ENCODE measurements around the gene MED9.

MED9 gene

DNA sequence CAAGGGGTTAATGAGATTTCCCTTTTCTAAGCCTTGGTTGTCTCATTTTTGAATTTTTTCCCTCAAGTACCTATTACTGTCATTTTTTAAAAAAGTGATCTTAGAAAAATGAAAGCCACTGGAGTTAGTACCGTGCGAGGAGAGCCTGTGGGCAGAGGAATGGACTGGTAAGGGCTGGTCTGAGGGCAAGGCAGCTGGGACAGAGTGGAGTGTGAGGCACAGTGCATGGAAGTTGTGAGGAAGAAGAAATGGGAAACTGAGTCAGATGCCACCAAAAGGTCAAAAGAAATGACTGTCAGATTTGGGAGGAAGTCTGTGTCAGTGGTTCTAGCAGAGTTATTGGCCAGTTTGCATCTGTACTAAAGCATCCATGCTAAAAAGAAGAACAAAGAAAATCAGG, 11.2 kb downstream of the MED9 start:
- DNase-seq (ENCODE audit: low read depth, low spot score) = no peak

DNA sequence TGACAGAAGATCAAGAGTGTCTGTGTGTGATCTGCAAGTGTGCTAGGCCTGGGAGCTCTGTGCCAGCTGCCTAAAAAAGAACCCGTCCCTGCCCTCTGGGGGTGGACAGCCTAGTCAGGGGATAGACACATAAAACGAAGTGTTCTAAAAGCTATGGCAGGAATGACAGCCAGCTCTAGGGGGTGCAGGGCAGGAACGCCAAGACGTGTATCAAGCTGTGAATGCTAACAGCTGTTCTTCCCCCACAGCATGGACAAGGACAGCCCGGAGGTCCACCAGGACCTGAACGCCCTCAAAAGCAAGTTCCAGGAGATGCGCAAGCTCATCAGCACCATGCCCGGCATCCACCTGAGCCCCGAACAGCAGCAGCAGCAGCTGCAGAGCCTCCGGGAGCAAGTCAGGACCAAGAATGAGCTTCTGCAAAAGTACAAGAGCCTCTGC, 14.3 kb downstream of the MED9 start:
- DNase-seq (ENCODE audit: low read depth, low spot score) = no peak

GRCh38 chr17:17491546-17491988, 14.8 kb downstream of the MED9 start:
- no peak for DNase-seq (ENCODE audit: low read depth, low spot score)

DNA sequence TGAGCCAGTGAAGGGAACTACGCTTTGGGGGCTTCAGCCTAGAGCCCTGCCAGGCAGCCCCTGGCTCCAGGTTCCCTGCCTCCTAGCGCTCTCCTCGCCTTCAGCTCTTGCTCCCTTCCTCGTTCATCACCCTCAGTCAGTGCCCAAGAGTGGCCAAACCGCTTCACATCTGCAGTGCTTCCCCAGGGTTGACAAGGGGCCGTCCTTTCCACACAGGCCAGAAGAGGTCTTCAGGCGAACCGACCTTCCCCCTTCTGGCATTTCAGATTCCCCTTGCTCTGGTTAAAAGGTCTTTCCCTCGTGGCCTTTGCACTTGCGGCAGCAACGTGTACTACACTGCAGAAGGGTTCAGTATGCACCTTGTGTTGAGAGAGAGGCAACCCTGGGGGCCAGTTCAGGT, 15.3 kb downstream of the MED9 start:
- DNase-seq (ENCODE audit: low read depth, low spot score) = no peak

DNA sequence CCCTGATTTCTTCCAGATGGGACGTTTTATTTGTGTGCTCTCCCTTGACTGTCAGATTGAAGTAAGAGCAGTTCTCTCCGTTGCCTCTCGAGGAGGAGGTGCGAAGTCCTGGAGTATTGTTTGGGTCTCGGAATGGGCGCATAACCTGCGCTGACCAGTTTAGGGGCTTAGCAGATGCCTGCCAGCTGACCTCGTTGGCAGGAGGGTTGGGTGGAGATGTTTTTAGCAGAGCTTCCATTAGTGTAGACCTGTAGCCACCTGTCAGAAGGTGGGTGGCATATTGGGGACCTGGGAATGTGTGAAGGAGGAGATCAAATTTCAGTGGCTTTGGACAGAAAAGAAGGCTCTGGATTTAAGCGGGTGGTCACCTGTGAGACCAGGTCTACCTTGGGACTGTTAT, 15.8 kb downstream of the MED9 start:
- no peak for DNase-seq (ENCODE audit: low read depth, low spot score)

- no peak for DNase-seq (ENCODE audit: low read depth, low spot score)
These were observed 16.6 kb downstream of the MED9 start for GRCh38 chr17:17493249-17493985.

GRCh38 chr17:17493986-17494466, 17.2 kb downstream of the MED9 start:
- no peak for DNase-seq (ENCODE audit: low read depth, low spot score)

DNA sequence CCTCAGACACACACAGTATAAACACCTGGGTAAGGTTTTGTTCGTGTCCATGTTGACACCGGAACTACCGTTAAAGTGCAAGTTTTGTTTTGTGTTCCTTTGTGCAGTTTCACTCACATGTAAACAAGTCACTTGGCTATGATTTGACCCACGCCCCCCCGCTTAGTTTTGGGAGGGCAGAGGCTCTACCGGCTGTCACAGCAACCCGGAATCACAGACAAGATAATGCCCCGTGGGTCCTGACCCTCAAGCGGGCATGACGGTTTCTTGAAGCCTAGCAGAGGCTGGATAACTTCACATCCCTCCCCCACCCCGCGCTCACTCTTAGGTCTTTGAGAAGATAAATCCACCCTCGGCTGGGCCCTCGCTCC, 17.7 kb downstream of the MED9 start:
- DNase-seq (ENCODE audit: low read depth, low spot score) = no peak

- no peak for DNase-seq (ENCODE audit: low read depth, low spot score)
These were observed 18.2 kb downstream of the MED9 start for GRCh38 chr17:17494870-17495535.

GRCh38 chr17:17495536-17496188, 18.9 kb downstream of the MED9 start:
- DNase-seq (ENCODE audit: low read depth, low spot score) = no peak

GRCh38 chr17:17496189-17497064, 19.6 kb downstream of the MED9 start, which contains the start of gene RASD1:
TSS of gene RASD1 (minus strand) at chr17:17496395. CDS start at chr17:17496181, 214 bp downstream.
- peak; percentile 56 for DNase-seq (ENCODE audit: low read depth, low spot score)

DNA sequence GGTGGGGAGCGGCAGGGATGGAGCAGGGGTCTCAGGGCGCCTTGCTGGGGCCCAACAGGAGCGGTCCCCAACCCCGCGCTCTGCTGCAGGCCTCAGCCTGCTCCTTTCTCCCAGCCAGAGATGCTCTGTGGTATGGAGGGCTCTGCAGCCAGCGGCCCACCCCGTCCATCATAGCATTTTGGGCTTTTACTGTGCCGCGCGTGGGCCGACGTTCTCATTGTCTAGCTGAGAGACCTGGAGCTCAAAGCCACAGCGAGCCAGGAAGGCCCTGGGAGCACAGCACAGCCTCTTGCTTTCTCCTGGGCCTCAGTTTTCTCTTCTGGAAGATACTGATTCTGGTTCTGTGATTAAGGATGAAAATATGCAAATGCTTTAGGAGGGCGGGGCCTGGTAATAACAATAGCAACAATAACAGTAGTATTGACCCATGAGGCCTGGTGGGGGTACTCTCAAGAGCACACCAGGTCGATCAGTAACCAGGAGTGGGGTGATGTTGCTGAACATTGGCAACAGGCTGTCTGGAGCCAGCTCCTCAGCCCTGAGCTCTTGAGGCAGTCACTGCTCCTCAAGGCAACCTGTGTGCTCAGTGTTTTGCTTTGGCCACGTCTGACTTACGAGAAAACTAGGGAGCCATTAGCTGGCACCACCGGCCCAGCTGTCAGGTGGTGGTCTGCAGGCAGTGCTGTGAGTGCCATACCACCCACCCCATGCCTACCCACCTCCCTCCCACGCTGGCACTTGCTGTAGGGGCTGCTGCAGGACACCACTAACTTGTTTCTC, 20.5 kb downstream of the MED9 start:
- no peak for DNase-seq (ENCODE audit: low read depth, low spot score)

- DNase-seq (ENCODE audit: low read depth, low spot score) = no peak
These were observed 21.2 kb downstream of the MED9 start for GRCh38 chr17:17497845-17498520.

GRCh38 chr17:17498606-17499301, 22.0 kb downstream of the MED9 start:
- no peak for DNase-seq (ENCODE audit: low read depth, low spot score)

DNA sequence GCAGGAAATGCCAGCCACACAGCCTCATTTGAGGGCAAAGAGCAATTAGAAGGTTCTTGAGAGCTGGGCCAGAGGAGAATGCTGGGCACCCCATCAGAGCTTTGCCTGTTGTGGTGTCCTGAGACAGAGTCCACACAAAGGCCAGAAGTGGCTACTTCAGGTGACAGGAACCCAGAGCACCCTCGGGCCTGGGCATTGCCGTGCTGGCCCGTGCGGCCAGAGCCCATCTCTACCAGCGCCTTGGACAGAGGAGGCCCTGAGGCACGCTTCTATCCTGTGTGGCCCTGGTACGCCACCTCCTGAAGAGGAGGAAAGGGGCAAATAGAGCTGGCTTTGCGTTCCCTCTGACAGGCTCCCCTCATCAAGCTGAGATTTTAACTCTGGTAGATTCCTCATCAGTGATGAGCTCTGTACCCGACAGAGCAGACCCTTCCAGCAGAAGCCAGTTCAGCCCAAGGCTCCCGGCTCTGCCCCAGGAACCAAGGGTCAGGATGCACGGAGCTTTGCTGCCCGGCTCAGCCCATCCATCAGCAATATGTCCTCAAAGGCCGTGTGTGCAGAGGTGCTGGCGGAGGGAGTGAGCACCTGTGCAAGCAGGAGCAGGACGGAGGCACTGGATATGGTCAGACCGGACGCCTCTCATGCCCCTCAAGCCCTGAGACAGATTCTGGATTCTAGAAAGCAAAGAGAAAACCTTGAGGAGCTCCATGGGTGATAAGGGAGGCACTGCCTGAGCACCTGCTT, 22.8 kb downstream of the MED9 start:
- DNase-seq (ENCODE audit: low read depth, low spot score) = no peak

- no peak for DNase-seq (ENCODE audit: low read depth, low spot score)
These were observed 24.3 kb downstream of the MED9 start for GRCh38 chr17:17500999-17501605.

- no peak for DNase-seq (ENCODE audit: low read depth, low spot score)
These were observed 26.2 kb downstream of the MED9 start for GRCh38 chr17:17502741-17503565.

Measured in activated naive CD8-positive, alpha-beta T cell treated with anti-CD3 and anti-CD28 coated beads, Interleukin-2, amount 50 U/mL, for 16 hours (primary cell).